SK-N-SH treated with all-trans-retinoic acid at 6 μM for 48 hours (cell line): ENCODE measurements around the gene VPS13C.

Source experiments
- ATAC-seq: fragments of 200-7000 bp; cut with Tn5 transposase; 3 replicates; pipeline ENCODE4 v1.9.1; 2020; ENCODE audit warnings: mild to moderate bottlenecking, moderate library complexity
- ARNTL ChIP-seq: fragments of 450-650 bp; formaldehyde crosslinking; IDR thresholded peaks from 2 replicates; pipeline ENCODE4 v1.5.0; 2020; ENCODE audit warnings: low read depth, mild to moderate bottlenecking, moderate library complexity, borderline replicate concordance
- BACH2 ChIP-seq: fragments of 250-450 bp; sonication (Bioruptor Pico); IDR thresholded peaks from 2 replicates; pipeline ENCODE4 v1.9.0; 2021; ENCODE audit warnings: mild to moderate bottlenecking, borderline replicate concordance
- CREB5 ChIP-seq: fragments of 250-450 bp; sonication (Bioruptor Pico); IDR thresholded peaks from 2 replicates; pipeline ENCODE4 v1.5.1; 2020; ENCODE audit warnings: low read depth, mild to moderate bottlenecking, moderate library complexity
- CSDC2 ChIP-seq: fragments of 250-450 bp; sonication (Bioruptor Pico); IDR thresholded peaks from 2 replicates; pipeline ENCODE4 v1.5.0; 2020; ENCODE audit warnings: mild to moderate bottlenecking, moderate library complexity
- CSRNP3 ChIP-seq: fragments of 250-450 bp; sonication (Bioruptor Pico); IDR thresholded peaks from 2 replicates; pipeline ENCODE4 v1.5.1; 2021; ENCODE audit warnings: mild to moderate bottlenecking, moderate library complexity
- ESRRG ChIP-seq: fragments of 250-450 bp; sonication (Bioruptor Pico); IDR thresholded peaks from 2 replicates; pipeline ENCODE4 v1.6.1; 2021; ENCODE audit warnings: mild to moderate bottlenecking
- GLIS3 ChIP-seq: fragments of 250-450 bp; sonication (Bioruptor Pico); IDR thresholded peaks from 2 replicates; pipeline ENCODE4 v1.5.0; 2020; ENCODE audit warnings: mild to moderate bottlenecking, moderate library complexity
- ISL1 ChIP-seq: fragments of 250-450 bp; sonication (Bioruptor Pico); IDR thresholded peaks from 2 replicates; pipeline ENCODE4 v2.1.2; 2022; ENCODE audit warnings: mild to moderate bottlenecking, moderate library complexity
- OSR1 ChIP-seq: fragments of 250-450 bp; sonication (Bioruptor Pico); IDR thresholded peaks from 2 replicates; pipeline ENCODE4 v1.8.0; 2022; ENCODE audit warnings: moderate library complexity, mild to moderate bottlenecking, inconsistent platforms
- PATZ1 ChIP-seq: fragments of 250-450 bp; sonication (Bioruptor Pico); IDR thresholded peaks from 2 replicates; pipeline ENCODE4 v1.8.0; 2020; ENCODE audit warnings: mild to moderate bottlenecking, moderate library complexity, borderline replicate concordance
- POU6F1 ChIP-seq: fragments of 250-450 bp; sonication (Bioruptor Pico); IDR thresholded peaks from 2 replicates; pipeline ENCODE4 v1.8.0; 2021; ENCODE audit warnings: low read depth, mild to moderate bottlenecking, moderate library complexity, borderline replicate concordance
- PPARA ChIP-seq: fragments of 250-450 bp; sonication (Bioruptor Pico); IDR thresholded peaks from 2 replicates; pipeline ENCODE4 v1.5.0; 2020; ENCODE audit warnings: mild to moderate bottlenecking, borderline replicate concordance
- RARB ChIP-seq: fragments of 250-450 bp; sonication (Bioruptor Pico); IDR thresholded peaks from 2 replicates; pipeline ENCODE4 v1.8.0; 2021; ENCODE audit warnings: mild to moderate bottlenecking, moderate library complexity
- TCF4 ChIP-seq: fragments of 250-450 bp; sonication (Bioruptor Pico); IDR thresholded peaks from 2 replicates; pipeline ENCODE4 v1.8.0; 2021; ENCODE audit warnings: mild to moderate bottlenecking, moderate library complexity, borderline replicate concordance
- TSHZ2 ChIP-seq: fragments of 250-450 bp; sonication (Bioruptor Pico); IDR thresholded peaks from 2 replicates; pipeline ENCODE4 v1.5.0; 2020; ENCODE audit warnings: mild to moderate bottlenecking, moderate library complexity
- ZFP3 ChIP-seq: fragments of 250-450 bp; sonication (Bioruptor Pico); IDR thresholded peaks from 2 replicates; pipeline ENCODE4 v1.5.0; 2020; ENCODE audit warnings: mild to moderate bottlenecking, moderate library complexity
- ZFP30 ChIP-seq: fragments of 450-650 bp; formaldehyde crosslinking; IDR thresholded peaks from 2 replicates; pipeline ENCODE4 v1.5.0; 2022; ENCODE audit warnings: mild to moderate bottlenecking, moderate library complexity
- ZNF565 ChIP-seq: fragments of 450-650 bp; formaldehyde crosslinking; conservative IDR thresholded peaks from 2 replicates; pipeline ENCODE4 v1.5.0; 2020; ENCODE audit warnings: low read depth, mild to moderate bottlenecking, moderate library complexity
- ZNF70 ChIP-seq: fragments of 450-650 bp; formaldehyde crosslinking; IDR thresholded peaks from 2 replicates; pipeline ENCODE4 v1.5.0; 2020; ENCODE audit warnings: mild to moderate bottlenecking, moderate library complexity
- ZNF8 ChIP-seq: fragments of 450-650 bp; formaldehyde crosslinking; IDR thresholded peaks from 2 replicates; pipeline ENCODE4 v1.5.0; 2020; ENCODE audit warnings: mild to moderate bottlenecking, moderate library complexity

Gene VPS13C

GRCh38 chr15:61996056-61996635, 64.1 kb downstream of the VPS13C start:
- TF ChIP-seq PATZ1 (CRISPR knock-in tag): no peak
- TF ChIP-seq TSHZ2 (CRISPR knock-in tag): no peak
- TF ChIP-seq ZNF8 (CRISPR knock-in tag): no peak
- TF ChIP-seq ZFP3: no peak
- TF ChIP-seq ISL1 (CRISPR knock-in tag): no peak
- TF ChIP-seq CREB5 (CRISPR knock-in tag): no peak
- TF ChIP-seq, all 23 proteins: peak for 0
- no peak for ATAC-seq

GRCh38 chr15:61994216-61994615, 66.0 kb downstream of the VPS13C start:
- no peak for TF ChIP-seq ZFP30 (CRISPR knock-in tag)
- ATAC-seq: peak; percentile 25; the same call in 2 of the 3 replicates

GRCh38 chr15:61992518-61992917, 67.7 kb downstream of the VPS13C start:
- TF ChIP-seq RARB (CRISPR knock-in tag) (no peak), ARNTL (CRISPR knock-in tag) (no peak), CSRNP3 (CRISPR knock-in tag) (no peak), CREB5 (CRISPR knock-in tag) (no peak), BACH2 (CRISPR knock-in tag) (no peak), TSHZ2 (CRISPR knock-in tag) (no peak), ZNF70 (CRISPR knock-in tag) (no peak)
- ATAC-seq: no peak

- ATAC-seq: no peak
- no peak for TF ChIP-seq ESRRG (CRISPR knock-in tag)
- no peak for TF ChIP-seq GLIS3 (CRISPR knock-in tag)
- no peak for TF ChIP-seq ZFP3
- TF ChIP-seq ZNF8 (CRISPR knock-in tag): no peak
- no peak for TF ChIP-seq CREB5 (CRISPR knock-in tag)
- TF ChIP-seq PPARA (CRISPR knock-in tag): no peak
- no peak for TF ChIP-seq ZNF70 (CRISPR knock-in tag)
- no peak for TF ChIP-seq POU6F1 (CRISPR knock-in tag)
- TF ChIP-seq ZNF565: no peak
- no peak for TF ChIP-seq CSDC2 (CRISPR knock-in tag)
- no peak for TF ChIP-seq ISL1 (CRISPR knock-in tag)
- TF ChIP-seq ARNTL (CRISPR knock-in tag): no peak
- TF ChIP-seq OSR1 (CRISPR knock-in tag): no peak
- TF ChIP-seq ZFP30 (CRISPR knock-in tag): no peak
- TF ChIP-seq TCF4: no peak
- no peak for TF ChIP-seq BACH2 (CRISPR knock-in tag)
These were observed 70.6 kb downstream of the VPS13C start for GRCh38 chr15:61989667-61990066.
